ENCODE results near the gene SRCAP.

SRCAP gene

GRCh38 chr16:30698816-30699614 is at the start of gene SRCAP:
Gene SRCAP (plus strand): TSS chr16:30699171. CDS start chr16:30700825, 1,654 bp downstream.
- peak; percentile 91 for DNase-seq (ENCODE audit: low read depth, low spot score)

DNA sequence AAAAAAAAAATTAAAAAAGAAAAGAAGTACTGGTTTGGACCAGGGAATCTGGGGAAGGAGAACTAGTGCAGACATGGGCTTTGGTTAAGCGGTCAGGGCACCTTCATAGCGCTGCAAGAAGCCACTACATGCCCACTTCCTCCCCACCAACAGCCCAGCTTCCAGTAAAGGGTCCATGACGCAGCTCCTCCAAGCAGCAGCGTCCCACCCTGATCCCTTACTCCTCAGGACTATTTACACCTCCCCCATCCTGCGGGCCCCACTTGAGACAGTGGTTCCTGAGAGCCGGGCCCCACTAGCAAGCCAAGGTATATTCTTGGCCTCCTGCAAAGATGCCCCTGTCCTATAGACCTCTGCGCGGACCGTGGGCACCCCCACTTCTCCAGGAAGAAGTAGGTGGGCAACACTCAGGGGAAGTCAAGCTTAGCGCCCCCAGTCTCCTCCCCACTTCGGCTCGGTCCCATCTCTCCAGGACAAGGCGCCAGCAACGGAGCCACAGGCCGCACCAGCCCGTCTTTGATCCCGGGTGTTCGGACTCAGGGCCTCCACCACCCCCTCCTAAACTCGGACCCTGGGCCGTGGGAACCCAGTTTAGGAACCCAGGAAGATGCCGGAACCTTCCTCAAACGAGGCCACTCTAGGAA is 49.1 kb upstream of the SRCAP start:
- DNase-seq (ENCODE audit: low read depth, low spot score) = no peak

DNA sequence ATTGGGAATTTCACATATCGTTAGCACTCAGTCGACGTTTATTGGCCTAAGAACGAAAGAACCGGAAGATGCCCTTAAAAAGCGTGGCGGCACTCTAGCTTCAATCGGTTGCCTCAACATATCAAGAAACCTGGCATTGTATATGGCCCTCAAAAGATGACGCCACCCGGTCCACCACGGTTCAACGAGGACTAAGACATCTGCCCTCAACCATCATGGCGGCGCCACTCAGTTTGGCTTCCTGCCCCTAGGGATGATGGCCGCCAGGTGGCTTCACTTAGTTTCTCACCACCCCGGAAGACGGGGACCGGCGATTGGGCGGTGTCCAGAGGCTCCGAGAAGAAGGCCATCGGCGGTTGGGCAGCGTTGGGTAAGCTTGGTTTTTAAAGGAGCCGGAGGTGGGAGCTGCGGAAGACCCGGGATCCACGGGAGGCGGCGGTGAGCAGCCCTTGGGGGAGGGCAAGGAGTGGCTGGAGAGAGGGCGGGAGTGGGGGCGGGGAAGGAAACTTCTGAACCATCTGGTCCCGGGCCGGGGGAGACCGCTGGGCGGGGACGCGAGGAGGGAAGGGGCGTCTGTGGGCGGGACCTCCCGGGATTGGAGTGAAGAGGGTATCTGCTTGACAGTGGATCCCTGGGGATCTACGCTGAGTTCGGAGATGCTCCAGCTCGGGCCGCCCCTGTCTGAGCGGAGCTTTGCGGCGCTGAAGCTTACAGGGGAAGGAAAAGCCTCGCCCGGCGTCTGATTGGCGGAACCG is 48.4 kb upstream of the SRCAP start, which contains the start of gene PRR14:
Gene PRR14, plus strand, starts transcription at position 592 of the 755 bp plus-strand sequence. CDS start 686 bp downstream, outside the sequence.
- peak; percentile 100 for DNase-seq (ENCODE audit: low read depth, low spot score)

DNA sequence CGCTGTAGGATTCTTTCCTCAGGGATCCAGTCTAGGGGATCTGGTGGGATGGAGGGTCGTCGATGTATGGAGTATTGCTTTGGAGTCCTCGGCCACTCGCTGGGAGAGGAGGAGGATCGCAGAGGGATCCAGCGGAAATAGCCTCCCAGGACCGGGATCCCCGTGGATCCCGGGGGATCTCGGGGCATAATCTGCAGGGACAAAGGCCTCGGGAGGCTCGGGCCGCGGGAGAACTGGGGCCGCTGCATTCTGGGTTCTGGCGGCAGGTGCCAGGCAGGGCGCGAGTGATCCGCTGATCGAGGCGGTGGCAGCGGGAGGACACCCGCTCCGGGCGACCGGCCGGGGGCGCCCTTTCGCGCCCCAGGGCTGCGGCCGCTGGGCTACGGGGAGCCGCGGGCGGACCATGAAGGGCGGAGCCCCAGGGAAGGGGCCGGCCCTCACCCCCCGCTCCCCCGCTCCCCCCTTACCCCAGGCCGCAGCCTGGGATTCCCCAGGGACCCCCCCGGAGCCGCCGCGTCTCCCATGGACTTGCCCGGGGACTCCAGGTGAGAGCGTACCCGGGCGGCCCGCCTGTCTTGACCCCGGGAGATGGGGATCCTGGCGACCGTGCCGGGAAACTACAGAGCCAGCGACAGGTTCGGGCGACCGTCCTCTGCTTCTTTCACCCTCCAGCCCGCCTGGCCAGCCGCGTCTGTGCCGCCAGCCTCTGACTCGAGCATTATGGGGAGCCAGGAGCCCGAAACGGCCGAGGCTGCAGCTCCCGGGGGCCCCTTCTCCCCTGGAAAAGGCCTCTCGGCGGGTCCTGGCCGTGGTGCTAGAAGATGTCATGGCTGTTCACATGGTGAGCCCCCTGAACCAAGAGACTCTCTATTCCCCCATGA is 47.6 kb upstream of the SRCAP start:
- peak; percentile 31 for DNase-seq (ENCODE audit: low read depth, low spot score)

- DNase-seq (ENCODE audit: low read depth, low spot score) = no peak
Measured at GRCh38 chr16:30652005-30652296, 47.0 kb upstream of the SRCAP start.

- no peak for DNase-seq (ENCODE audit: low read depth, low spot score)
Measured at GRCh38 chr16:30652718-30653117, 46.3 kb upstream of the SRCAP start.

GRCh38 chr16:30654856-30655255 is 44.1 kb upstream of the SRCAP start:
- DNase-seq (ENCODE audit: low read depth, low spot score) = no peak

DNA sequence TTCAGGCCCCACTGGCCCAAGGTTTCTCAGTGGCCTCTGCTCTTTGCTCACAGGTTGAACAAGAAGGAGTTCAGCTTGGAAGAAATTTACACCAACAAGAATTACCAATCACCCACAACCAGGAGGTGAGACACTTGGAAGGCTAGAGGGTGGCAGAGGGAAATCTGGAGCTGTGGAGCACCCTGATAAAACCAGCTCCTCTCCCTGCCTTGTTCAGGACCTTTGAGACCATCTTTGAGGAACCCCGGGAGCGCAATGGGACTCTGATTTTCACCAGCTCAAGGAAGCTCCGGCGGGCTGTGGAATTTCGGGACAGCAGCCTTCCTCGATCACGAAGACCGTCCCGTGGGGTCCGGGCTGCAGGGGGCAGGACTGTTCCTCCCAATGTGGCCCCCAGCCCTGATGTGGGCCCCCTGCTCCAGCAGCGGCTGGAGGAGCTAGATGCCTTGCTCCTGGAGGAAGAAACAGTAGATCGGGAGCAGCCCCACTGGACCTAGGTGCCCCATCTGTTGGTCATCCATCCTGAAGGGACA is 43.1 kb upstream of the SRCAP start:
- DNase-seq (ENCODE audit: low read depth, low spot score) = no peak

DNA sequence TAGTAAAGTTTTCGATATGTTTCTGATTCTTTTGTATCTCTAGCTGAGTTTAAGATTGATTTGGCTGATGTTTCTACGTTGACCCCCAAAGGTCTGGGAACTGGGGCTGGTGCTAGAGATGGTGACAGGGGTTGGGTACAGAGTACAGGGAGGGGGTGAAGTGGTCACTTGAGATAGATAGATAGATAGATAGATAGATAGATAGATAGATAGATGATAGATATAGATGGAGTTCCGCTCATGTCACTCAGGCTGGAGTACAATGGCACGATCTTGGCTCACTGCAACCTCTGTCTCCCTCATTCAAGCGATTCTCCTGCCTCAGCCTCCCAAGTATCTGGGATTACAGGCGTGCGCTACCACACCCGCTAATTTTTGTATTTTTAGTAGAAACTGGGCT is 42.6 kb upstream of the SRCAP start:
- DNase-seq (ENCODE audit: low read depth, low spot score) = no peak

DNA sequence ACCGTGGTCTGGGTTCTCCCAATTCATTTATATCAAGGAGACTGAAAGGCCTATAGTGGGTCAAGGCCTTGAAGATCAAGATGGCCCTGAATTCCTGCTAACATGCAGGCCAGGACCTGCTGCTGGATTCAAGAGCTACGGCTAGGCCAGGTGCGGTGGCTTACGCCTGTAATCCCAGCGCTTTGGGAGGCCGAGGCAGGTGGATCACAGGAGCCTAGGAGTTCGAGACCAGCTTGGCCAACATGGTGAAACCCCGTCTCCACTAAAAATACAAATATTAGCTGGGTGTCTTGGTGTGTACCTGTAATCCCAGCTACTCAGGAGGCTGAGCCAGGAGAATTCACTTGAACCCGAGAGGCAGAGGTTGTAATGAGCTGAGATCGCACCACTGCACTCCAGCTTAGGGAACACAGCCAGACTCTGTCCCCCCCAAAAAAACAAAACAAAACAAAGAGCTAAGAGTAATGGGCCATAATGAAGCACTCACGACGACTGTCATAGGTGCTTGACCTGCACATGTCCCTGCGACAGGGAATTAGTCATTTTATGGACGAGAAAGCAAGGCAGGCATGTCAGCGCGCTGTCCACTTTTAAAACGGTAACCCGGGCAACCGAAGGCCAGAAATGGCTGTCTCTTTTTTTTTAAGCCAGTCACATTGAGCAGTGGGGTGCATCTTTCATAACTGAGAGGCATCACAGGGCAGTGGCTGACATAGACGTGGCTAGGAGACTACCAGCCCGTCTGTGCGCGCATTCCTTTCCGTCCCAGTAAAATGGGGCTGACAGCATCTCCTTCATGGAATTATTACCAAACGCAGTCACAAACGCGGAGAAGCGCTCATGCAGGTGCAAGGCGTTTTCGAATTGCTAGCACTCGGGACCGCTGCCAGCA is 41.8 kb upstream of the SRCAP start:
- no peak for DNase-seq (ENCODE audit: low read depth, low spot score)

DNA sequence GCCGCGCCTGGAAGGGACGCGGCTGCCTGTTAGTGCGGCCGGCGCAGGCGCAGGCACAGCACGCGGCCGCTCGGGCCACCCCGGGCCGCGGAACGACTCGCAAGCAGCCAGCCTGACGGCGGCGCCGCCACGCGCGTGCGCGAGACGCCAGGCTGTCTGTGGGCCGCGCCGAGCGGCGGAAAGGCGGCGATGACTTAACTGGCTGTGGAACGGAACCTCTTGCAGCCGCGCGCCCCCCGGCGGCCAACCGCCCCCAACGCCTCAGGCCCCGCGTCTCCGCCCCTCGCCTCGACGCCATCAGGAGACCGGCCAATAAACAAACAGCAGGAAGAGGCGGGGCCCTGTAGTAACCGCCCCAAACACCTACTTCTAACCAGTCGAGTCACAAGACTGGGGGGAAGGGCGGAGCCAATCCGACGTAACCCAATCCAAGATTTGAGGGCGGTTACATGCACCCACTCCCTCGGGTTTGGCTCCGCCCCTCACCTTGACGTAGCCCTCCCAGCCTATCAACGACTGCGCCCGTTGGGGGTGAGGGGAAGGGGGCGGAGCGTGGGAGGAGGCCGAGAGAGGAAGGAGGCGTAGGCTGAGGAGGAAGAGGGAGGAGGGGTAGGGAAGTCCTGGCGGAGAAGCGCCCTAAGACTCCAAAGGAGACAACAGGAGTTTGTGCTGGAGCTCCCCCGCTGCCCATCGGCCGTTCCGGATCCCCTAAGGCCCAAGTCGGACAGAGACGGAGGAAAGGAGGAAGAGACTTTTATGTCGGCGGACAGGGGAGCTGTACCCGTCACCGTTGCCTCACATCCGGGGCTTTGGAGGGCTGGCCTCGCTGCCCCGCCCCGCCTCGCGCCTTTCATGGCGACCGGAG is 40.9 kb upstream of the SRCAP start, which contains the start of gene FBRS:
Gene FBRS, plus strand, starts transcription at position 566 of the 865 bp plus-strand sequence. CDS start 1,088 bp downstream, outside the sequence.
- DNase-seq (ENCODE audit: low read depth, low spot score) = peak; percentile 100

GRCh38 chr16:30658731-30659506 is 40.1 kb upstream of the SRCAP start:
- peak; percentile 99 for DNase-seq (ENCODE audit: low read depth, low spot score)

GRCh38 chr16:30659507-30660423 is 39.2 kb upstream of the SRCAP start:
- DNase-seq (ENCODE audit: low read depth, low spot score) = no peak

DNA sequence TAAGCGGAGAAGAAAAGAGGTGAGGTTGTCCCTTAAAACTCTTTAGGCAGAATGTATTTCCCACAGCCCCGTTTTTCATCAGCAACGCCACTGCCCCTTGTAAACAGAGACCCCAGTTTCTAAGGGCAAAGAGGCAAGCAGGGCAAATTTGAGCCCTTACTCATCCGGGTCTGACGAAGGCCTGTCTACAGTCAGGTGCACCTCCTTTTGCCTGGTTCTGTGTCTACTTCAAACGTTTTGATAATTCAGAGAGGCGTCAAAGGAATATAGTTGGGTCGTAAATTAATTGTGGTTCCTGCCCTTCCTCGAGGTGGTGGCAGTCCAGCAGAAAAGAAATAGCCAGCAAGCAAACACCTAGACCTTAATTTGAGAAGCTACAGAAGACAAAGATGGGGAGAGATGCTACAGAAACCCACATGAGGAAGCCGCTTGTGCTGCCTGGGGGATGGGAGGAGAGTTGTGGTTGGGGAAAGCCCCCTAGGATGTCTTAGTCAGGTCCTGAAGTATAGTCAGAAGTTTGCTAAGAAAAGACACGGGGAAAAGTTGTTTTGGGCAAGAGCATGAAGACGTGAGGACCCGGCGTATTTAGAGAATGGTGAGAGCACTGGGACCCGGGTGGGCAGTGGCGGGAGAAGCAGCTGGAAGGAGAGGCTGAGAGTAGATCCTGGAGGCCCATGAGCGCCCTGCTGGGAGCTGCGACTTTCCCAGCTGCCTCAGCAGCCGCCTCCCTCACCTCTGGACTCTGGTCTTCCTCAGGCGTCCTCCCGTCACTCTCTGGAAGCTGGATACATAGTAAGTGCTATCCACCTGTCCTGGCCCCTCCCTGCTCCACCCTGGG is 38.3 kb upstream of the SRCAP start:
- no peak for DNase-seq (ENCODE audit: low read depth, low spot score)

DNA sequence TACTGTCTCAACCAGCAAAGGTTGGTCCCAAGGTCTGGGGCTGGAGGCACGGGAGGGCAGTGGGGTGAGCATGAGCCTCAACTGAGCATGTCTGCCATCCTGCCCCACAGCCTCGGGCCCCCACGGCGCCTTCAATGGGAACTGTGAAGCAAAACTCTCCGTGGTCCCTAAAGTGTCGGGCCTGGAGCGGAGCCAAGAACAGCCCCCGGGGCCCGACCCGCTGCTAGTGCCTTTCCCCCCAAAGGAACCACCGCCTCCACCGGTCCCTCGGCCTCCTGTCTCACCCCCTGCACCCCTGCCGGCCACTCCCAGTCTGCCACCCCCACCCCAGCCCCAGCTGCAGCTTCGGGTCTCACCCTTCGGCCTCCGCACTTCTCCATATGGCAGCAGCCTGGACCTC is 36.5 kb upstream of the SRCAP start:
- DNase-seq (ENCODE audit: low read depth, low spot score) = no peak

DNA sequence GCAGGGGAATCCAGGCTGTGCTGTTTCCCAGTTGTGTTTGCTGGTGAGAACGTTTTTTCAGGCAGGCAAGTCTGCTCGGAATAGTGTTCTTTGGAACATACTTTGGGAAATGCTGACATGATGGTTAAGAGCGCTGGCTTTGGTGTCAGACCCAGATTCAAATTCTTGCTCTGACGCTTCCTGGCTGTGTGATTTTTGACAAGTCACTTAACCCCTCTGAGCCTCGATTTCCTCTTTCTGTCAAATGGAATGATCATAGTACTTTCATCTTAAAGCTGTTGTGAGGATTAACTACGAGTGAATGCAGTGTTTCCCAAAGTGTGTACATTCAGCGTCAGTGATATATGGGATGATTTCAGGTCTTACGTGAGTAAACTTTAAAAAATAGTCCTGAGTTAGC is 35.9 kb upstream of the SRCAP start:
- DNase-seq (ENCODE audit: low read depth, low spot score) = no peak

Data from ELF-1 (cell line).